Thyroid gland (tissue), 4 donors: ENCODE measurements around the gene PADI6.

Experiments used
- POLR2A ChIP-seq, 2 donors: fragments of 450-650 bp; IDR thresholded peaks; one replicate each; pipeline ENCODE4 v1.6.1; 2017; ENCODE audit warnings: antibody characterized with exemption in 2 of 2, mild to moderate bottlenecking in 2 of 2, moderate library complexity in 1 of 2
- TF ChIP-seq, protein P1 (sequence below), 6 experiments: fragments of 200-600 bp in 3 of 6; fragments of 450-650 bp in 3 of 6; sonication (generic) in 3 of 6; IDR thresholded peaks; one replicate each; pipeline ENCODE4 v1.5.1; 2016 to 2019; ENCODE audit warnings: antibody characterized with exemption in 6 of 6, mild to moderate bottlenecking in 2 of 6, inconsistent platforms in 1 of 6, moderate library complexity in 1 of 6

DNA sequence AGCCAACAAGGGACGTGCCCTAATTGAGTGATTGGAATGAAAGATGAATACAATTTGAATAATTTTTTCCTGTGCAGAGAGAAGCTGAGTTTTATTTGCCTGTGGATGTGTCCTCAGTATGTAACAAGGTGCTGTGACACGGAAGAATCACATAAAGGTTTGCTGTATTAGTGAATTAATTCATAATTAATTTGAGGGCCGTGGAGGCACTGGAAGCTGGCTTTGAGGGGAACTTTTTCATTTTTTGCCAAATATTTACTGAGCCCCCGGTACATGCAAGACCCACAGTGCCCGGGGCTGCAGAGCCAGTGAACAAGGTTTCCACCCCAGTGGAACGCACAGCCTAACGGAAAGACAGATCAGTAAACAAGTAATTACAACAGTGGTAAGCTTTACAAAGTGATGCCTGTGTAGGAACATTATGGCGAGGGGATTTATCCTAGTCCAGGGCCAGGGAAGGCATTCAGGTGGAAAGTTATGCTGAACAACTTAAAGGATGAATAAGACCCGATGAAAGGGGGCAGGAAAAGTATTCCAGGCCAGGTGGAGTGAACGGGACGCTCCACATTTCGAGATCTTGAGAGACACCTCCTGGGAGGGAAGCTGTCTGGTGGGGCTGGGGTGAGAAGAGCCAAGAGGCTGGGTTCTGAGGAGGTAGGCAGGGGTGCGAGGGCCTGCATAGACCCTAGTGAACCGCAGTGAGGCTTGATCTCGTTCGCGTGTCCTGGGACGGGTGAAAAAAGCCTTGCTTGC lies 68.3 kb downstream of the PADI6 start:
- TF ChIP-seq, protein P1, sequence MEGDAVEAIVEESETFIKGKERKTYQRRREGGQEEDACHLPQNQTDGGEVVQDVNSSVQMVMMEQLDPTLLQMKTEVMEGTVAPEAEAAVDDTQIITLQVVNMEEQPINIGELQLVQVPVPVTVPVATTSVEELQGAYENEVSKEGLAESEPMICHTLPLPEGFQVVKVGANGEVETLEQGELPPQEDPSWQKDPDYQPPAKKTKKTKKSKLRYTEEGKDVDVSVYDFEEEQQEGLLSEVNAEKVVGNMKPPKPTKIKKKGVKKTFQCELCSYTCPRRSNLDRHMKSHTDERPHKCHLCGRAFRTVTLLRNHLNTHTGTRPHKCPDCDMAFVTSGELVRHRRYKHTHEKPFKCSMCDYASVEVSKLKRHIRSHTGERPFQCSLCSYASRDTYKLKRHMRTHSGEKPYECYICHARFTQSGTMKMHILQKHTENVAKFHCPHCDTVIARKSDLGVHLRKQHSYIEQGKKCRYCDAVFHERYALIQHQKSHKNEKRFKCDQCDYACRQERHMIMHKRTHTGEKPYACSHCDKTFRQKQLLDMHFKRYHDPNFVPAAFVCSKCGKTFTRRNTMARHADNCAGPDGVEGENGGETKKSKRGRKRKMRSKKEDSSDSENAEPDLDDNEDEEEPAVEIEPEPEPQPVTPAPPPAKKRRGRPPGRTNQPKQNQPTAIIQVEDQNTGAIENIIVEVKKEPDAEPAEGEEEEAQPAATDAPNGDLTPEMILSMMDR (IDR thresholded peaks at IDR 0.05), result no peak
- TF ChIP-seq POLR2A (IDR thresholded peaks at IDR 0.05), result no peak
